ENCODE measurements around the gene HBP1. TPM values are rescaled to one million over a fixed set of nuclear protein-coding genes. Genes with fewer than 3 reads are reported as not detected.

The HBP1 gene
- total and polyA plus RNA-seq, 2 of the 8 experiments (the other 6 are each of a cell fraction or from before 2014, with no cell fraction given) = 28.9 to 29.2 TPM

GRCh38 chr7:107149863-107150262 is 18.9 kb upstream of the HBP1 start:
- TF ChIP-seq SP2 (IDR thresholded peaks at IDR 0.05; ENCODE audit: low read length) (no peak), TAF1 (IDR thresholded peaks at IDR 0.05; ENCODE audit: low read depth, low read length) (no peak), FOSL1 (IDR thresholded peaks at IDR 0.05; ENCODE audit: insufficient read depth, low read depth, low read length) (no peak), SIX5 (IDR thresholded peaks at IDR 0.05; ENCODE audit: low read depth, low read length) (no peak), SAP30 (IDR thresholded peaks at IDR 0.05; ENCODE audit: insufficient read depth, insufficient replicate concordance, low read length) (no peak), SIRT6 (IDR thresholded peaks at IDR 0.05; ENCODE audit: low read length) (no peak), JUN (IDR thresholded peaks at IDR 0.05; ENCODE audit: low read depth, low read length) (no peak), TCF12 (IDR thresholded peaks at IDR 0.05; ENCODE audit: low read depth, low read length) (no peak), SUZ12 (IDR thresholded peaks at IDR 0.05; ENCODE audit: low read length) (no peak), CEBPB (IDR thresholded peaks at IDR 0.05; ENCODE audit: low read depth, low read length) (no peak), BCL11A (IDR thresholded peaks at IDR 0.05; ENCODE audit: low read depth in 2 of 2, low read length in 2 of 2) (no peak), MAFK (IDR thresholded peaks at IDR 0.05; ENCODE audit: low read depth, low read length) (no peak)
- Histone ChIP-seq H4K5ac (ENCODE audit: insufficient read length, low read depth, low read length) (no peak overlapping the region), H3K36me3 (ENCODE audit: control insufficient read depth in 2 of 4, insufficient read depth in 4 of 4, low read length in 3 of 4) (no peaks in the 10 kb centered on the region; a peak in 1 of 8 replicates), H3K56ac (replicated peaks; ENCODE audit: insufficient read length, low read depth, low read length) (no peak overlapping the region), H3K27me3 (replicated peaks in 1 of 4; ENCODE audit: control insufficient read depth in 3 of 4, extremely low read depth in 1 of 4, insufficient read depth in 3 of 4, low read length in 3 of 4) (no peaks in the 10 kb centered on the region), H3K4me1 (replicated peaks in 1 of 4; ENCODE audit: control insufficient read depth in 3 of 4, insufficient read depth in 4 of 4, low read length in 3 of 4) (peaks cover 0 to 3% (median under 1%) of the 10 kb centered on the region in 4 experiments; a peak in 2 of 7 replicates), H4K8ac (ENCODE audit: extremely low read depth, insufficient read depth, low read length) (no peak overlapping the region), H3K4me3 (ENCODE audit: extremely low read depth in 1 of 4, insufficient read depth in 2 of 4, low read depth in 3 of 4, low read length in 4 of 4) (no peak overlapping the region), H4K91ac (replicated peaks; ENCODE audit: insufficient read length, low read length) (no peak overlapping the region), H3K79me2 (ENCODE audit: control insufficient read depth in 1 of 2, insufficient read depth in 2 of 2, low read length in 2 of 2) (no peaks in the 10 kb centered on the region), H2BK5ac (ENCODE audit: low read depth, low read length) (no peak overlapping the region), H2BK20ac (ENCODE audit: low read length) (no peak overlapping the region), H3K23ac (ENCODE audit: insufficient read length) (no peak overlapping the region), H2BK120ac (replicated peaks; ENCODE audit: low read depth, low read length) (no peak overlapping the region), H3K4me2 (ENCODE audit: insufficient read depth in 1 of 2, low read depth in 2 of 2, low read length in 2 of 2) (no peak overlapping the region), H2BK15ac (ENCODE audit: low read length) (no peak overlapping the region), H3K23me2 (ENCODE audit: low read depth, low read length) (no peaks in the 10 kb centered on the region), H3K27ac (ENCODE audit: low read depth, low read length) (no peak overlapping the region), H3K14ac (ENCODE audit: insufficient read length) (no peak overlapping the region), H3K79me1 (ENCODE audit: low read depth, low read length) (no peaks in the 10 kb centered on the region), H3K4ac (replicated peaks; ENCODE audit: insufficient read length, low read depth, low read length) (no peak overlapping the region), H4K20me1 (replicated peaks in 1 of 2; ENCODE audit: control insufficient read depth in 1 of 2, insufficient read depth in 2 of 2, low read length in 2 of 2) (no peaks in the 10 kb centered on the region), H3K9ac (replicated peaks in 1 of 4; ENCODE audit: extremely low read depth in 1 of 4, low read depth in 3 of 4, low read length in 3 of 4) (no peak overlapping the region), H3K9me3 (ENCODE audit: insufficient read depth in 2 of 2, low read depth in 1 of 2, low read length in 1 of 2) (no peaks in the 10 kb centered on the region), H2AFZ (ENCODE audit: low read length) (no peak overlapping the region), H3K18ac (ENCODE audit: extremely low read depth, low read length) (no peak overlapping the region), H2AK5ac (ENCODE audit: low read depth, low read length) (no peak overlapping the region), H2BK12ac (ENCODE audit: low read depth, low read length) (no peak overlapping the region)
- ChIA-PET CTCF (ENCODE audit: partially characterized antibody) (interaction anchor here (0.7 to 11.7 kb wide), 25 partner anchors 12 to 383 kb away, joined by 3 to 162 read pairs (median 5); partner anchors contain the start of gene HBP1), POLR2A (ENCODE audit: partially characterized antibody) (interaction anchor here (0.8 kb wide), 1 partner anchor 19 kb away, joined by 3 read pairs; the partner anchor contains the start of gene HBP1)
- WGBS, 2 experiments (ENCODE audit: extremely low coverage in 1 of 2, insufficient coverage in 1 of 2, insufficient read length in 1 of 2, insufficient replicate concordance in 2 of 2, low coverage in 1 of 2, low lambda C conversion rate in 2 of 2, missing lambda C conversion rate in 1 of 2) = 94% methylated on average over 1 of the region's 1 CpG; no CpG with 5 or more reads in 1 of the 2 experiments
- FAIRE-seq = no peak
- no peak for DNase-seq (ENCODE audit: low read depth in 1 of 2, low spot score in 2 of 2)

All from H1 (cell line).